ENCODE data around the gene TEDC1.

Gene TEDC1

GRCh38 chr14:105450123-105450505 is 40.9 kb upstream of the TEDC1 start:
- ChIA-PET CTCF (interaction anchor here (0.9 to 1.9 kb wide), 4 partner anchors 15 to 167 kb away, joined by 3 to 6 read pairs (median 4); no protein-coding TSS in a partner anchor), POLR2A (no interaction called here)
- no peak for TF ChIP-seq CTCF (IDR thresholded peaks at IDR 0.05; ENCODE audit: insufficient read depth, low read length, missing control alignments)
- no peak for DNase-seq (ENCODE audit: low read depth, low spot score)
- no peak overlapping the region for H3K4me3 ChIP-seq (ENCODE audit: low read depth, low read length)

- CTCF ChIA-PET = interaction anchor here (0.9 to 1.9 kb wide), 4 partner anchors 18 to 168 kb away, joined by 3 to 6 read pairs (median 3); no protein-coding TSS in a partner anchor
Observed at GRCh38 chr14:105450864-105451720, 40.0 kb upstream of the TEDC1 start.

GRCh38 chr14:105452963-105453362 is 38.1 kb upstream of the TEDC1 start:
- no peak for TF ChIP-seq CTCF (IDR thresholded peaks at IDR 0.05; ENCODE audit: insufficient read depth, low read length, missing control alignments)
- no peak overlapping the region for H3K4me3 ChIP-seq (ENCODE audit: low read depth, low read length)
- CTCF ChIA-PET = interaction anchor here (1.0 to 1.6 kb wide), 6 partner anchors 18 to 75 kb away, joined by 3 to 7 read pairs (median 4); no protein-coding TSS in a partner anchor
- no peak for DNase-seq (ENCODE audit: low read depth, low spot score)
- POLR2A ChIA-PET = no interaction called here

More at GRCh38 chr14:105450864-105451720, 40.0 kb upstream of the TEDC1 start:
- no peak for DNase-seq (ENCODE audit: low read depth, low spot score)
- POLR2A ChIA-PET = no interaction called here
- no peak overlapping the region for H3K4me3 ChIP-seq (ENCODE audit: low read depth, low read length)
- TF ChIP-seq CTCF (IDR thresholded peaks at IDR 0.05; ENCODE audit: insufficient read depth, low read length, missing control alignments) = no peak

GRCh38 chr14:105453847-105454246 is 37.2 kb upstream of the TEDC1 start:
- ChIA-PET POLR2A (no interaction called here), CTCF (interaction anchor here (1.1 to 2.2 kb wide), 4 partner anchors 8 to 36 kb away, joined by 3 to 7 read pairs (median 5); no protein-coding TSS in a partner anchor)
- H3K4me3 ChIP-seq (ENCODE audit: low read depth, low read length) = no peak overlapping the region
- no peak for DNase-seq (ENCODE audit: low read depth, low spot score)
- TF ChIP-seq CTCF (IDR thresholded peaks at IDR 0.05; ENCODE audit: insufficient read depth, low read length, missing control alignments) = no peak

GRCh38 chr14:105455086-105455640 is 35.9 kb upstream of the TEDC1 start:
- DNase-seq (ENCODE audit: low read depth, low spot score) = no peak
- ChIA-PET CTCF (interaction anchor here (1.1 to 2.2 kb wide), 3 partner anchors 9 to 35 kb away, joined by 3 to 7 read pairs (median 3); no protein-coding TSS in a partner anchor), POLR2A (no interaction called here)
- no peak overlapping the region for H3K4me3 ChIP-seq (ENCODE audit: low read depth, low read length)
- TF ChIP-seq CTCF (IDR thresholded peaks at IDR 0.05; ENCODE audit: insufficient read depth, low read length, missing control alignments) = no peak
